GM19239 (cell line): Measurements from ENCODE around the gene GMPPA.

ENCODE experiments used
- DNase-seq: peaks from one replicate; pipeline ENCODE4 v3.0.0; 2011; ENCODE audit warnings: low spot score; ENCODE audit not compliant: insufficient read length
- FAIRE-seq: peaks from 2 replicates; lab custom pipeline; 2011; peaks lifted over from hg19 to GRCh38; lab: Jason Lieb, UNC

The GMPPA gene

GRCh38 chr2:219498280-219499057 lies at the start of gene GMPPA:
Gene GMPPA (plus strand): TSS chr2:219498891. CDS start chr2:219499976, 1,085 bp downstream.
- DNase-seq (peak; percentile 99), FAIRE-seq (peak; percentile 99)

DNA sequence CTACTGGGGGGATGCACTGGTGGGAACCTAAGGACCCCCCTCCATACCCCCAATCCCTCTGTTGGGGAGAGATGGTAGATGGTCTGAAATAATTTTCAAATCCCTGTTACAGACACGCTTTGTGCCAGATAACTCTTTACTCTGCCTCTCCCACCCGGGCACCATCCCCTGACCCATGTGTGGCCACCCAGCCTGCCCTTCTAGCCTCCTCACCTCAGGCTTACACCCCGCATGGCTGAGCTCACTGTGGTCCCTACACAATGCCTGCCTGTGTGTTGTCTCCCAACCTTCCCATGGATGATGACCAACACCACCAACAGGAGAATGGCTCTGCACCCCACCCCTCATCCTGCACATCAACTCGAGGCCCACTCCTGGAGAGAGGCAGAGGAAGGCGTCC lies 49.1 kb upstream of the GMPPA start:
- no peak for FAIRE-seq
- no peak for DNase-seq

- DNase-seq (no peak), FAIRE-seq (no peak)
These were observed 46.9 kb upstream of the GMPPA start for GRCh38 chr2:219451661-219452360.

- DNase-seq (no peak), FAIRE-seq (no peak)
These were observed 46.1 kb upstream of the GMPPA start for GRCh38 chr2:219452361-219453317.

- FAIRE-seq (no peak), DNase-seq (no peak)
These were observed 44.8 kb upstream of the GMPPA start for GRCh38 chr2:219453671-219454590.

GRCh38 chr2:219455581-219455980 lies 43.1 kb upstream of the GMPPA start:
- DNase-seq (no peak), FAIRE-seq (no peak)

- FAIRE-seq, result no peak
- no peak for DNase-seq
These were observed 40.8 kb upstream of the GMPPA start for GRCh38 chr2:219457784-219458369.

- no peak for DNase-seq
- FAIRE-seq, result no peak
These were observed 39.7 kb upstream of the GMPPA start for GRCh38 chr2:219458996-219459395.

GRCh38 chr2:219459460-219460311 lies 39.0 kb upstream of the GMPPA start:
- DNase-seq, result peak; percentile 92
- peak; percentile 75 for FAIRE-seq

GRCh38 chr2:219460424-219460926 lies 38.2 kb upstream of the GMPPA start:
- no peak for DNase-seq
- no peak for FAIRE-seq

DNA sequence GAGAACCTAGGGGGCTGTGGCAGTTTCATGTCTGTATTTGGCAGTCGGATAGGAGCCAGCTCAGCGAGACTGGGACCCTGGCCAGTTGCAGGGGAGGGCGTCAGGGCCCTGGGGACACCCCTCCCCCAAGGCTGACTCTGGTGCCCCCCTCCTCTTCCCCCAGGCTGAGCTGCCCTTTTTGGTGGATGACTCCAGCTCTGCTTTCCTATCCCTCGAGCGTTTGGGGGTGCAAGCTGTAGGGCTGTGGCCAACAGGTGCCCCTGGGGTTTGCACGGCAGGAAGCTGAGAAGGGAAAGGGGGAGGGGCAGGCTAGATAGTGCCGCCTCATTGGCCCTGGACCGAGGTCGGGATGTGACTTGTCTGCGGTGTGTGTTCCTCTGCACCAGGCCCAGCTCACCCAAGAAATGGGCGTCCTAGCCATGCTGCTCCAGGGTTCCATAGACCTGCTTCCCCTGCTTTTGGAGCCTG lies 37.6 kb upstream of the GMPPA start:
- DNase-seq (no peak), FAIRE-seq (no peak)

DNA sequence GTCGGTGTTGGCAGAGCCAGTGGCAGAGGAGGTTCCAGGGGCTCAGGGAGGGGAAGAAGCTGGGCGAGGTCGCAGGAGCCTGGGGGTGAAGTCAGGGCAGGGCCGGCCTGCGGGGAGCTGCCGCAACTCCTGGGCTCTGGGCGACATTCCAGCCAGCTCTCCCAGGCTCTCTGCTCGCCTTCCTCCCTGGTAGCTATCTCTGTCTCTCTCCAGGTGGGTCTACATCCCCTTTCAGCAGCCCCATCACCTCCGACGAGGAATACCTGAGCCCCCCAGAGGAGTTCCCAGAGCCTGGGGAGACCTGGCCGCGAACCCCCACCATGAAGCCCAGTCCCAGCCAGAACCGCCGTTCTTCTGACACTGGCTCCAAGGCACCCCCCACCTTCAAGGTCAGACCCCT lies 37.0 kb upstream of the GMPPA start:
- FAIRE-seq, result no peak
- DNase-seq, result no peak

- FAIRE-seq, result no peak
- DNase-seq, result no peak
These were observed 36.3 kb upstream of the GMPPA start for GRCh38 chr2:219462349-219462748.

DNA sequence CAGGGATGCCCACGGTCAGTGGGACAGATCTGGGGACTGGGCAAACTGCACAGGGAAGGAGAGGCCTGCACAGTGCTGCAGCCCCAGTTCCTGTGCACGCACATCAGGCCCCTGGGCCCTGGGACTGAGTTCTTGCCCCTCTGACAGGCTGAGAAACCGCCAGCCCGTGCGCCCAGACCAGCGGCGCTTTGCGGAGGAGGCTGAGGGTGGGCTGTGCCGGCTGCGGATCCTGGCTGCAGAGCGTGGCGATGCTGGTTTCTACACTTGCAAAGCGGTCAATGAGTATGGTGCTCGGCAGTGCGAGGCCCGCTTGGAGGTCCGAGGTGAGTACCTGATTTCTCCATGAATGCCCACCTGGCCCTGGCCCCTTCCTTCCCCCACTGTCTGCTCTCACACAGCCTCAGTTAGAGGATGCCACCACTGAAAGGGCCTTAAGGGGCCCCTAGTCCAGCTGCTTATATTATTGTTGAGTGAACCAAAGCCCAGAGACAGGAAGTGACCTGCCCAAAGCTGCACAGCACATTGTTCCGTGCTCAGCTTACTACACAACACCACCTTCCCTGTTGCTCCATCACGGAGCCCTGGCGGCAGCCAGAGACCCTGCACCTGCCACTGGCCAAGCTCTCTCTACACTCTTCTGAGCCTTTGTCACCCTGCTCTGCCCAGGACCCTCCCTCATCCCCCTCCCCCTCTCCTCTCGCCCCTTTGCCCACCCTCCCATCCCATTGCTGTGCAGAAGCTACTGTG lies 34.2 kb upstream of the GMPPA start:
- DNase-seq (no peak), FAIRE-seq (no peak)

- no peak for DNase-seq
These were observed 32.8 kb upstream of the GMPPA start for GRCh38 chr2:219465659-219466561.

More at GRCh38 chr2:219465659-219466561, 32.8 kb upstream of the GMPPA start:
- FAIRE-seq, result no peak
